K562 (cell line): Measurements from ENCODE around the gene AOC3. TPM values are rescaled to one million over a fixed set of nuclear protein-coding genes. Genes with fewer than 3 reads are reported as not detected.
A peak's percentile ranks its signal among the peaks of the same experiment; 100 is the strongest.

Source experiments
- ADNP ChIP-seq: fragments of 200-800 bp; sonication (Bioruptor generic); IDR thresholded peaks from 2 replicates; pipeline ENCODE4 v1.6.1; 2016; ENCODE audit warnings: missing genetic modification characterization, missing compliant biosample characterization
- ATF3 ChIP-seq, 2 experiments: fragments of 450-650 bp in 1 of 2; sonication (generic) in 1 of 2; formaldehyde crosslinking in 1 of 2; IDR thresholded peaks in 1 of 2; conservative IDR thresholded peaks in 1 of 2; 2 replicates each; pipeline versions ENCODE4 v1.6.1 to v1.8.1; 2016 to 2023; ENCODE audit warnings: mild to moderate bottlenecking in 2 of 2, moderate library complexity in 2 of 2, inconsistent platforms in 1 of 2, missing genetic modification reagents in 1 of 2
- CXXC5 ChIP-seq: fragments of 250-450 bp; sonication (Bioruptor Pico); IDR thresholded peaks from 2 replicates; pipeline ENCODE4 v1.8.0; 2022; ENCODE audit warnings: inconsistent platforms, mild to moderate bottlenecking, moderate library complexity
- ELK1 ChIP-seq: sonication (generic); formaldehyde crosslinking; IDR thresholded peaks from 2 replicates; pipeline ENCODE4 v1.8.1; 2022; ENCODE audit warnings: missing genetic modification reagents
- KLF6 ChIP-seq: fragments of 250-450 bp; sonication (Bioruptor Pico); IDR thresholded peaks from 2 replicates; pipeline ENCODE4 v1.4.0; 2020; ENCODE audit warnings: mild to moderate bottlenecking, moderate library complexity, borderline replicate concordance
- L3MBTL2 ChIP-seq: fragments of 450-650 bp; IDR thresholded peaks from 2 replicates; pipeline ENCODE4 v1.6.1; 2016; ENCODE audit warnings: mild to moderate bottlenecking, moderate library complexity
- LEF1 ChIP-seq: fragments of 450-650 bp; IDR thresholded peaks from 2 replicates; pipeline ENCODE4 v1.6.1; 2016; ENCODE audit warnings: mild to moderate bottlenecking
- MED1 ChIP-seq: sonication (generic); formaldehyde crosslinking; IDR thresholded peaks from 2 replicates; pipeline ENCODE4 v1.8.1; 2023; ENCODE audit warnings: missing genetic modification reagents, borderline replicate concordance
- NCOR1 ChIP-seq: fragments of 450-650 bp; IDR thresholded peaks from 2 replicates; pipeline ENCODE4 v1.6.1; 2016; ENCODE audit warnings: mild to moderate bottlenecking, moderate library complexity
- POLR3G ChIP-seq: IDR thresholded peaks from 2 replicates; pipeline ENCODE4 v1.6.1; 2011; ENCODE audit not compliant: insufficient read length, insufficient replicate concordance; ENCODE audit errors: extremely low read depth
- PRPF4 ChIP-seq: fragments of 200-400 bp; formaldehyde crosslinking; IDR thresholded peaks from one replicate; pipeline ENCODE4 v1.6.1; 2017; ENCODE audit warnings: low read length, low read depth, mild to moderate bottlenecking; ENCODE audit not compliant: insufficient read depth, poor library complexity, severe bottlenecking
- RBM34 ChIP-seq: fragments of 200-400 bp; formaldehyde crosslinking; IDR thresholded peaks from 2 replicates; pipeline ENCODE4 v1.6.1; 2018; ENCODE audit warnings: low read length, borderline replicate concordance; ENCODE audit not compliant: insufficient read depth
- TBP ChIP-seq: optimal IDR thresholded peaks from 2 replicates; pipeline ENCODE3; 2011; ENCODE audit warnings: low read depth, low read length, improper control_type of control experiment
- TCFL5 ChIP-seq: fragments of 250-450 bp; sonication (Bioruptor Pico); conservative IDR thresholded peaks from 2 replicates; pipeline ENCODE4 v1.6.1; 2021; ENCODE audit warnings: mild to moderate bottlenecking, moderate library complexity, matching md5 sums
- ZNF232 ChIP-seq: sonication (generic); formaldehyde crosslinking; IDR thresholded peaks from 2 replicates; pipeline ENCODE4 v1.8.0; 2022; ENCODE audit warnings: mild to moderate bottlenecking, missing genetic modification reagents
- ZNF707 ChIP-seq: fragments of 250-450 bp; sonication (Bioruptor Pico); conservative IDR thresholded peaks from 2 replicates; pipeline ENCODE4 v1.8.0; 2022; ENCODE audit warnings: inconsistent platforms, mild to moderate bottlenecking, moderate library complexity
- ZNF764 ChIP-seq: fragments of 250-450 bp; sonication (Bioruptor Pico); IDR thresholded peaks from 2 replicates; pipeline ENCODE4 v1.4.0; 2020; ENCODE audit warnings: low read depth, mild to moderate bottlenecking, moderate library complexity
- ZNF778 ChIP-seq: fragments of 450-650 bp; formaldehyde crosslinking; IDR thresholded peaks from 2 replicates; pipeline ENCODE4 v1.4.0; 2020; ENCODE audit warnings: mild to moderate bottlenecking, moderate library complexity
- polyA plus RNA-seq, 8 experiments: library from polyadenylated mRNA; depleted of rRNA in 4 of 8; stranded (reverse) in 5 of 8; unstranded in 3 of 8; fragments of >200 nt; fragmentation: Nextera tagmentation in 2 of 8; fragmentation: Illumina TruSeq in 1 of 8; extraction: Ambion mirVana in 2 of 8; extraction: Trizol in 1 of 8; gene quantifications; 2 replicates each; pipeline versions ENCODE4 v1.2.1 to v1.2.3, GENCODE V29; 2011 to 2014; ENCODE audit warnings: inconsistent platforms in 1 of 8, missing spikeins in 1 of 8
- total RNA-seq, 7 experiments: library from RNA; depleted of rRNA in 6 of 7; stranded (reverse); fragments of >200 nt in 6 of 7; fragmentation: Illumina TruSeq in 2 of 7; extraction: Trizol in 2 of 7; gene quantifications; 2 replicates each; pipeline versions ENCODE4 v1.2.1 to v1.2.3, GENCODE V29; 2011 to 2021; ENCODE audit warnings: low replicate concordance in 1 of 7
- TF ChIP-seq, protein P1 (sequence below): fragments of 250-450 bp; sonication (Bioruptor Pico); IDR thresholded peaks from 2 replicates; pipeline ENCODE4 v1.5.0; 2021; ENCODE audit warnings: mild to moderate bottlenecking, moderate library complexity
- TF ChIP-seq, protein P2 (sequence below): fragments of 450-650 bp; IDR thresholded peaks from 2 replicates; pipeline ENCODE4 v1.6.1; 2014; ENCODE audit warnings: low read depth, mild to moderate bottlenecking, moderate library complexity, borderline replicate concordance

AOC3 gene
- total and polyA plus RNA-seq, 9 of the 15 experiments (the other 6 are each of a cell fraction or from before 2014, with no cell fraction given) = 0.09 to 0.42 (median 0.22) TPM; not detected in 3

- TF ChIP-seq TCFL5 (CRISPR knock-in tag) (no peak), ZNF764 (CRISPR knock-in tag) (no peak), POLR3G (no peak), MED1 (no peak), NCOR1 (0 out of 2 replicates have a peak, but pooled peaks have one; percentile 12), ZNF232 (CRISPR knock-in tag) (no peak), ADNP (no peak), ZNF707 (CRISPR knock-in tag) (no peak), PRPF4 (peak; percentile 44), ZNF778 (CRISPR knock-in tag) (no peak), CXXC5 (CRISPR knock-in tag) (peak; percentile 91), TBP (peak; percentile 69), LEF1 (peak; percentile 90; the same call in 1 of the 2 replicates), L3MBTL2 (peak; percentile 92), ATF3 (IDR thresholded peaks at IDR 0.05) (no peak; the same call in 1 of the 2 replicates), ATF3 (CRISPR knock-in tag; conservative IDR thresholded peaks at IDR 0.05) (peak; percentile 77), RBM34 (no peak), ELK1 (CRISPR knock-in tag) (no peak), KLF6 (CRISPR knock-in tag) (no peak)
- TF ChIP-seq, protein P1, sequence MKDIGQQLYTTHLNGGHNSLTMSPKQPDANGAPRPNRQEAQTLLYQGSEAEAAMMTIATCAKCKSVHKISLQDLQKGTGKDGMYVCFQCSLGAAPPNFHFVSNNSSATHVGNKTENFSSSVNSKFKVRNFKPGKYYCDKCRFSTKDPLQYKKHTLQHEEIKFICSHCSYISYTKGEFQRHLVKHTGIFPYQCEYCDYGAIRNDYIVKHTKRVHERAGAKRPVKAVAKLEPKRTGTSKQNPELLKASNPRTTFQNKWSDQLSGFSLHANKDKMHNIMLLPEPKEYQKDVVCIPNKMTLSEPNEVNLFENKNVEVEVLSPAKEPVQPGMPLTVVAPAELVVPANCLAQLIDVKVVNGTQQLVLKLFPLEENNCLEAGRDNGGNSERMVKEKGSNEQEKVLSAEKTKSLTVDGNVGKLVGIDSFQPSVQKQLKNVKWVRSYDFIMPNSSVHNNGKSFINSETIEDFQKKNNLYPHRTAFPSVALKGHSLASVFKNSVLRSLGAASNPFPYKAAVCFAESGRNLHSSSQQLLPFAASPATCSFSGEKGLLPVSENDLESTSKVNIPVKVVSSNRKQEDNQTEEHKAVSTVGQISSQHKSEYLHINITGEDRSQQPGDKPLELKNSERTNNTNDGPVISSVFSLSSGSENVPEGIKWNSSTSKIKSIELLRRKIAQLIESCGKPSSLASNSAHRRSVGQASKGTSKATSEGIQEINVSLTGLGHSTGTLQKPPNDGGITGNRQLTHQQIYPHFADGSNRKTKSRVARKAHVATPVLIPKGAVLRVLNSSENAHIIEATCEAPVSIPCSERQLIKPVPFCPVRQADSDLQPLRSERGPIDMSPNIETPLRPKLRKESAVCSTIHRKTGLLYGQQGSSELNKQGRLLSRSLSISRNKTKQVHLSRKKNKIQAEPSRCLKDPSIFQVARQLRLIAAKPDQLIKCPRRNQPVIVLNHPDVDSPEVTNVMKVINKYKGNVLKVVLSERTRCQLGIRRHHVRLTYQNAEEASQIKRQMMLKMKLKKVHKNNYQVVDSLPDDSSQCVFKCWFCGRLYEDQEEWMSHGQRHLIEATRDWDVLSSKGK (CRISPR knock-in tag) = no peak
- TF ChIP-seq, protein P2, sequence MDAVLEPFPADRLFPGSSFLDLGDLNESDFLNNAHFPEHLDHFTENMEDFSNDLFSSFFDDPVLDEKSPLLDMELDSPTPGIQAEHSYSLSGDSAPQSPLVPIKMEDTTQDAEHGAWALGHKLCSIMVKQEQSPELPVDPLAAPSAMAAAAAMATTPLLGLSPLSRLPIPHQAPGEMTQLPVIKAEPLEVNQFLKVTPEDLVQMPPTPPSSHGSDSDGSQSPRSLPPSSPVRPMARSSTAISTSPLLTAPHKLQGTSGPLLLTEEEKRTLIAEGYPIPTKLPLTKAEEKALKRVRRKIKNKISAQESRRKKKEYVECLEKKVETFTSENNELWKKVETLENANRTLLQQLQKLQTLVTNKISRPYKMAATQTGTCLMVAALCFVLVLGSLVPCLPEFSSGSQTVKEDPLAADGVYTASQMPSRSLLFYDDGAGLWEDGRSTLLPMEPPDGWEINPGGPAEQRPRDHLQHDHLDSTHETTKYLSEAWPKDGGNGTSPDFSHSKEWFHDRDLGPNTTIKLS = peak; percentile 73; the same call in 1 of the 2 replicates
Observed at GRCh38 chr17:42832934-42833766, 17.8 kb upstream of the AOC3 start, which contains the start of gene PSME3 (continued).
